GM12878 (cell line): ENCODE measurements around the gene ANAPC16. TPM values are rescaled to one million over a fixed set of nuclear protein-coding genes. Genes with fewer than 3 reads are reported as not detected.

ENCODE experiments used
- ATAC-seq: fragments of 200-7000 bp; cut with Tn5 transposase; 3 replicates; pipeline ENCODE4 v1.9.1; 2020; ENCODE audit warnings: mild to moderate bottlenecking, moderate library complexity
- BruUV-seq: library from RNA; stranded (reverse); fragments of 400-500 nt; replicated peaks from 2 replicates; lab custom pipeline; 2021; lab: Mats Ljungman, UMichigan
- CTCF ChIA-PET: fragments of 300-600 bp; sonication (Branson Sonifier 250); formaldehyde crosslinking; extraction: SDS; loops from one replicate; lab custom pipeline; 2021; ENCODE audit warnings: inconsistent platforms; lab: Yijun Ruan, JAX
- POLR2A ChIA-PET: fragments of 350-600 bp; formaldehyde crosslinking; extraction: SDS; loops from one replicate; lab custom pipeline; 2021; ENCODE audit warnings: inconsistent platforms; lab: Charles Lee
- RAD21 ChIA-PET: fragments of 300-600 bp; sonication (Branson Sonifier 250); formaldehyde crosslinking; loops from one replicate; lab custom pipeline; 2023; ENCODE audit warnings: antibody characterized with exemption; ENCODE audit not compliant: unreplicated experiment; lab: Charles Lee
- SMC1A ChIA-PET: fragments of 300-600 bp; sonication (Branson Sonifier 250); formaldehyde crosslinking; loops from one replicate; lab custom pipeline; 2023; ENCODE audit not compliant: unreplicated experiment, uncharacterized antibody; lab: Charles Lee
- DNase-seq: peaks from one replicate; pipeline ENCODE4 v3.0.0-alpha.2; 2011; ENCODE audit warnings: low read depth, low spot score
- FAIRE-seq: peaks from 3 replicates; lab custom pipeline; 2011; peaks lifted over from hg19 to GRCh38; lab: Jason Lieb, UNC
- H2AFZ ChIP-seq: 2 replicates; pipeline ENCODE4 v1.6.0; 2011; ENCODE audit warnings: low read depth, low read length, control low read depth; ENCODE audit not compliant: control insufficient read depth
- H3K27ac ChIP-seq: 2 replicates; pipeline ENCODE4 v1.5.1; 2011; ENCODE audit warnings: control low read depth; ENCODE audit not compliant: control insufficient read depth, insufficient read depth
- H3K27me3 ChIP-seq, 2 experiments: replicated peaks in 1 of 2; 2 replicates each; pipeline versions ENCODE4 v1.6.0 to v1.6.1; 2011; ENCODE audit warnings: low read length in 1 of 2; ENCODE audit not compliant: control insufficient read depth in 2 of 2, insufficient read depth in 2 of 2
- H3K36me3 ChIP-seq, 2 experiments: 2 replicates each; pipeline ENCODE4 v1.5.1; 2011; ENCODE audit warnings: low read length in 1 of 2; ENCODE audit not compliant: control insufficient read depth in 2 of 2, insufficient read depth in 2 of 2
- H3K4me1 ChIP-seq: 2 replicates; pipeline ENCODE4 v1.6.1; 2011; ENCODE audit warnings: mild to moderate bottlenecking, low read length, moderate library complexity, mixed read lengths; ENCODE audit not compliant: control insufficient read depth, insufficient read depth
- H3K4me2 ChIP-seq: 2 replicates; pipeline ENCODE4 v1.6.0; 2011; ENCODE audit warnings: control low read depth; ENCODE audit not compliant: control insufficient read depth, insufficient read depth
- H3K4me3 ChIP-seq: fragments of 200-600 bp; sonication (generic); 2 replicates; pipeline ENCODE4 v1.5.1; 2016
- H3K79me2 ChIP-seq: 2 replicates; pipeline ENCODE4 v1.6.0; 2011; ENCODE audit warnings: low read length; ENCODE audit not compliant: control insufficient read depth, insufficient read depth
- H3K9ac ChIP-seq: 2 replicates; pipeline ENCODE4 v1.8.0; 2011; ENCODE audit warnings: low read length, control low read depth, mixed read lengths; ENCODE audit not compliant: control insufficient read depth, insufficient read depth
- H3K9me3 ChIP-seq: replicated peaks from 3 replicates; pipeline ENCODE4 v1.5.1; 2011; ENCODE audit warnings: mild to moderate bottlenecking, low read length; ENCODE audit not compliant: control insufficient read depth, insufficient read depth
- H4K20me1 ChIP-seq: 2 replicates; pipeline ENCODE4 v1.6.0; 2011; ENCODE audit not compliant: control insufficient read depth, insufficient read depth
- CREM ChIP-seq: IDR thresholded peaks from 2 replicates; pipeline ENCODE4 v1.6.1; 2014; ENCODE audit warnings: antibody characterized with exemption, low read depth
- EED ChIP-seq: sonication (generic); IDR thresholded peaks from 2 replicates; pipeline ENCODE4 v1.6.1; 2016; ENCODE audit warnings: antibody characterized with exemption, low read depth
- ESRRA ChIP-seq: IDR thresholded peaks from 2 replicates; pipeline ENCODE4 v1.6.1; 2012; ENCODE audit warnings: mild to moderate bottlenecking, low read length, improper control_type of control experiment
- FOXM1 ChIP-seq: IDR thresholded peaks from 2 replicates; pipeline ENCODE4 v1.6.1; 2012; ENCODE audit warnings: low read depth, mild to moderate bottlenecking, inconsistent platforms, low read length, moderate library complexity
- IKZF1 ChIP-seq: fragments of 450-650 bp; conservative IDR thresholded peaks from 2 replicates; pipeline ENCODE4 v1.6.1; 2017; ENCODE audit warnings: antibody characterized with exemption, mild to moderate bottlenecking
- IKZF2 ChIP-seq, 2 experiments: fragments of 450-650 bp; IDR thresholded peaks; 2 replicates each; pipeline ENCODE4 v1.6.1; 2017; ENCODE audit warnings: mild to moderate bottlenecking in 2 of 2, moderate library complexity in 2 of 2
- JUNB ChIP-seq: IDR thresholded peaks from 2 replicates; pipeline ENCODE4 v1.6.1; 2016; ENCODE audit warnings: antibody characterized with exemption, mild to moderate bottlenecking
- KLF5 ChIP-seq: fragments of 450-650 bp; IDR thresholded peaks from 2 replicates; pipeline ENCODE4 v1.6.1; 2014; ENCODE audit warnings: mild to moderate bottlenecking; ENCODE audit not compliant: partially characterized antibody
- MTA3 ChIP-seq: IDR thresholded peaks from 2 replicates; pipeline ENCODE4 v1.6.1; 2012; ENCODE audit warnings: low read length, inconsistent platforms, borderline replicate concordance
- NFIC ChIP-seq: IDR thresholded peaks from 2 replicates; pipeline ENCODE4 v1.6.1; 2012; ENCODE audit warnings: low read depth, mild to moderate bottlenecking, inconsistent platforms, low read length, moderate library complexity
- NR2F1 ChIP-seq: fragments of 450-650 bp; conservative IDR thresholded peaks from 2 replicates; pipeline ENCODE4 v1.6.1; 2017; ENCODE audit warnings: mild to moderate bottlenecking
- PAX5 ChIP-seq: IDR thresholded peaks from 2 replicates; pipeline ENCODE4 v1.6.1; 2011; ENCODE audit warnings: low read depth, low read length, borderline replicate concordance
- POLR2AphosphoS5 ChIP-seq: IDR thresholded peaks from 2 replicates; pipeline ENCODE4 v1.6.1; 2011; ENCODE audit warnings: mild to moderate bottlenecking, low read length, inconsistent platforms
- RBBP5 ChIP-seq: fragments of 200-600 bp; sonication (generic); conservative IDR thresholded peaks from 2 replicates; pipeline ENCODE4 v1.6.1; 2016
- RUNX3 ChIP-seq: IDR thresholded peaks from 2 replicates; pipeline ENCODE4 v1.6.1; 2012; ENCODE audit warnings: low read length, inconsistent platforms
- STAT3 ChIP-seq: IDR thresholded peaks from 2 replicates; pipeline ENCODE4 v1.6.1; 2011; ENCODE audit warnings: low read depth, low read length, improper control_type of control experiment
- YY1 ChIP-seq: IDR thresholded peaks from 2 replicates; pipeline ENCODE4 v1.6.1; 2011; ENCODE audit warnings: low read depth, mild to moderate bottlenecking, low read length
- ZBED1 ChIP-seq: IDR thresholded peaks from 2 replicates; pipeline ENCODE4 v1.6.1; 2016; ENCODE audit warnings: borderline replicate concordance
- ZNF274 ChIP-seq: IDR thresholded peaks from one replicate; pipeline ENCODE4 v1.8.0; 2011; ENCODE audit not compliant: insufficient read length, insufficient read depth
- ZNF622 ChIP-seq: fragments of 450-650 bp; IDR thresholded peaks from 2 replicates; pipeline ENCODE4 v1.6.1; 2017; ENCODE audit warnings: mild to moderate bottlenecking, inconsistent platforms
- WGBS: methylation state at CpG from one replicate; pipeline ENCODE4 v1.1.6; 2016; ENCODE audit warnings: low lambda C conversion rate; ENCODE audit not compliant: insufficient replicate concordance, insufficient coverage; ENCODE audit errors: missing lambda C conversion rate; 5-methylcytosine and 5-hydroxymethylcytosine counted together
- in situ Hi-C: fragments of 300-500 bp; cut with MboI; formaldehyde crosslinking; loops from 9 replicates; pipeline ENCODE4 v1.14.3; 2018; ENCODE audit warnings: mixed read lengths
- intact Hi-C: fragments of 100-400 bp; cut with micrococcal nuclease; formaldehyde crosslinking; loops from one replicate; pipeline ENCODE4 v1.14.2; 2022; ENCODE audit not compliant: unreplicated experiment
- polyA plus RNA-seq, 11 experiments: library from polyadenylated mRNA; depleted of rRNA in 4 of 11; unstranded in 6 of 11; stranded (reverse) in 5 of 11; fragments of >200 nt; fragmentation: Nextera tagmentation in 4 of 11; fragmentation: Illumina TruSeq in 1 of 11; extraction: Ambion mirVana in 4 of 11; extraction: Trizol in 1 of 11; gene quantifications; 1 replicate in 1 of 11; 2 replicates in 10 of 11; pipeline versions ENCODE4 v1.2.1 to v1.2.3, GENCODE V29; 2011 to 2016; ENCODE audit warnings: inconsistent platforms in 2 of 11, missing spikeins in 2 of 11, low read depth in 1 of 11
- total RNA-seq, 4 experiments: library from RNA; depleted of rRNA in 3 of 4; stranded (reverse); fragments of >200 nt in 3 of 4; fragmentation: Illumina TruSeq in 1 of 4; extraction: Trizol in 1 of 4; gene quantifications; 2 replicates each; pipeline versions ENCODE4 v1.2.1 to v1.2.3, GENCODE V29; 2013 to 2021
- TF ChIP-seq, protein P1 (sequence below): IDR thresholded peaks from 2 replicates; pipeline ENCODE4 v1.6.1; 2012; ENCODE audit warnings: low read length, inconsistent platforms

ANAPC16 gene
- total and polyA plus RNA-seq, 10 of the 15 experiments (the other 5 are each of a cell fraction or from before 2014, with no cell fraction given) = 66.9 to 208 (median 134) TPM

DNA sequence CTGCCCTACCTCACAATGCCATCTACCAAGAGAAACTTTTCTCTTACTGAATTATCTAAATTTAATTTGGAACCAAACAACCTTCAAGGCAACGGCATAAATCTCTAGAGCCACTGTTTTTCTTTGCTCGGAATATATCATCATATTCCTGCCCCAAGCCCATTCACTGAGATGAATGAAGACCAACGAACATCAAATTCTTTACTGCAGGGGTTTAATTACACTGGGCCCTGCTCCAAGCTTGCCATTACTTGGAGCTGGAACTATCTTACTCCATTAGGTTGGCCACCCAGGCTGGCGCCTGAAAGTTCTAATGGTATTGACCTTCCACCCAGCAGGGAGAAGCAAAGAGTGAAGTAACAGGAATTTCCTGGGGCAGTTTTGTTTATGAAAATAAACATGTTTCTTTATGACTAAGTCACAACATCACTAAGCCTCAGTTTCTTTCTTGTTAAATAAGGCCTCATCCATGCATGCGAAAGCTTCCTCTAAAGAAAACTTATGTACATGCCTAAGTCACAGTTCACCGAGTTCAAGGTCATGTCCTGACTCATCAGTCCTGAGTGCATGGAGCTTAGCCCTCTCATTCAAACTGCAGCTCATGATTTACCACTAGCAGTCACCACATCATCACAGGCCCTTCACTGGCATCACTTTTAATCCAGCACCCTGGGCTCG lies 42.1 kb upstream of the ANAPC16 start:
- no TSS peak for BruUV-seq
- intact Hi-C loops = loop anchor here (2.0 to 5.0 kb wide), 2 partner anchors 41 to 44 kb away; partner anchors contain the start of genes ANAPC16 and ASCC1
- Histone ChIP-seq H3K79me2 (no peaks in the 10 kb centered on the region), H3K27ac (peak overlapping the region; percentile 67), H4K20me1 (no peaks in the 10 kb centered on the region), H3K27me3 (no peaks in the 10 kb centered on the region), H3K4me1 (peaks cover 35% of the 10 kb centered on the region), H3K36me3 (peaks cover 2 to 10% of the 10 kb centered on the region in 2 experiments; a peak in 3 of 4 replicates), H2AFZ (no peak overlapping the region), H3K4me3 (no peak overlapping the region; the same call in 1 of the 2 replicates), H3K4me2 (peak overlapping the region; percentile 58), H3K9me3 (no peaks in the 10 kb centered on the region), H3K9ac (0 out of 2 replicates have a peak overlapping the region, but pooled peaks have one; percentile 13)
- RAD21 ChIA-PET = interaction anchor here (0.8 to 2.8 kb wide), 12 partner anchors 15 to 164 kb away, joined by 3 to 25 read pairs (median 4); no protein-coding TSS in a partner anchor
- POLR2A ChIA-PET = interaction anchor here (0.6 to 2.2 kb wide), 9 partner anchors 8 to 87 kb away, joined by 3 to 15 read pairs (median 5); partner anchors contain the start of genes ANAPC16 and ASCC1
- ATAC-seq = peak; percentile 91
- CTCF ChIA-PET = interaction anchor here (0.6 to 2.8 kb wide), 17 partner anchors 8 to 218 kb away, joined by 3 to 22 read pairs (median 5); partner anchors contain the start of gene ASCC1
- WGBS = 18% methylated on average over 7 of the region's 7 CpGs
- DNase-seq = peak; percentile 86
- in situ Hi-C loops = no loop called here
- SMC1A ChIA-PET = interaction anchor here (0.7 to 3.6 kb wide), 22 partner anchors 10 to 171 kb away, joined by 3 to 47 read pairs (median 5); partner anchors contain the start of genes ANAPC16 and ASCC1
- peak; percentile 27 for FAIRE-seq
- TF ChIP-seq FOXM1 (peak; percentile 61), JUNB (peak; percentile 67), ZNF622 (no peak), IKZF2 (IDR thresholded peaks at IDR 0.05) (peak in 1 of 2 experiments; percentile 32; a peak in 1 of 4 replicates), PAX5 (peak; percentile 79; the same call in 1 of the 2 replicates), ZNF274 (no peak), MTA3 (no peak), STAT3 (no peak), RUNX3 (peak; percentile 71), ESRRA (peak; percentile 69; the same call in 1 of the 2 replicates), IKZF1 (peak; percentile 23; the same call in 1 of the 2 replicates), CREM (0 out of 2 replicates have a peak, but pooled peaks have one; percentile 4), RBBP5 (no peak), POLR2AphosphoS5 (no peak), EED (peak; percentile 79), ZBED1 (0 out of 2 replicates have a peak, but pooled peaks have one; percentile 29), KLF5 (no peak), YY1 (no peak), NR2F1 (peak; percentile 41; the same call in 1 of the 2 replicates), NFIC (peak; percentile 65)
- TF ChIP-seq, protein P1, sequence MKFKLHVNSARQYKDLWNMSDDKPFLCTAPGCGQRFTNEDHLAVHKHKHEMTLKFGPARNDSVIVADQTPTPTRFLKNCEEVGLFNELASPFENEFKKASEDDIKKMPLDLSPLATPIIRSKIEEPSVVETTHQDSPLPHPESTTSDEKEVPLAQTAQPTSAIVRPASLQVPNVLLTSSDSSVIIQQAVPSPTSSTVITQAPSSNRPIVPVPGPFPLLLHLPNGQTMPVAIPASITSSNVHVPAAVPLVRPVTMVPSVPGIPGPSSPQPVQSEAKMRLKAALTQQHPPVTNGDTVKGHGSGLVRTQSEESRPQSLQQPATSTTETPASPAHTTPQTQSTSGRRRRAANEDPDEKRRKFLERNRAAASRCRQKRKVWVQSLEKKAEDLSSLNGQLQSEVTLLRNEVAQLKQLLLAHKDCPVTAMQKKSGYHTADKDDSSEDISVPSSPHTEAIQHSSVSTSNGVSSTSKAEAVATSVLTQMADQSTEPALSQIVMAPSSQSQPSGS = peak; percentile 29; the same call in 1 of the 2 replicates
